ENCODE measurements around the gene MSL1. TPM values are rescaled to one million over a fixed set of nuclear protein-coding genes. Genes with fewer than 3 reads are reported as not detected.

MSL1 gene
- total and polyA plus RNA-seq, 2 of the 13 experiments (the other 11 are each of a cell fraction or from before 2014, with no cell fraction given) = 63.8 to 88.5 TPM

- TF ChIP-seq TEAD2 (CRISPR knock-in tag; IDR thresholded peaks at IDR 0.05) (0 out of 2 replicates have a peak, but pooled peaks have one; percentile 20), NCOR1 (IDR thresholded peaks at IDR 0.05; ENCODE audit: borderline replicate concordance, low read length) (peak; percentile 76; the same call in 1 of the 2 replicates), RARG (CRISPR knock-in tag; IDR thresholded peaks at IDR 0.05; ENCODE audit: low read depth) (peak; percentile 47; the same call in 1 of the 2 replicates), CHD4 (IDR thresholded peaks at IDR 0.05; ENCODE audit: borderline replicate concordance, low read length) (no peak; the same call in 1 of the 2 replicates), NRL (CRISPR knock-in tag; IDR thresholded peaks at IDR 0.05; ENCODE audit: borderline replicate concordance) (no peak), ZMAT3 (CRISPR knock-in tag; conservative IDR thresholded peaks at IDR 0.05) (peak; percentile 55), DRAP1 (CRISPR knock-in tag; IDR thresholded peaks at IDR 0.05) (peak; percentile 46), ZNF180 (CRISPR knock-in tag; IDR thresholded peaks at IDR 0.05; ENCODE audit: borderline replicate concordance, low read depth) (no peak), SIX4 (CRISPR knock-in tag; IDR thresholded peaks at IDR 0.05) (peak; percentile 48; the same call in 1 of the 2 replicates), ZNF563 (CRISPR knock-in tag; IDR thresholded peaks at IDR 0.05) (peak; percentile 90; the same call in 1 of the 2 replicates), ZBTB2 (CRISPR knock-in tag; IDR thresholded peaks at IDR 0.05; ENCODE audit: low read depth) (peak; percentile 73), ZNF580 (CRISPR knock-in tag; IDR thresholded peaks at IDR 0.05; ENCODE audit: borderline replicate concordance, low read depth) (peak; percentile 97), IKZF4 (CRISPR knock-in tag; IDR thresholded peaks at IDR 0.05; ENCODE audit: borderline replicate concordance, low read depth, not compliant biosample characterization) (peak; percentile 37), ZNF629 (CRISPR knock-in tag; conservative IDR thresholded peaks at IDR 0.05) (peak; percentile 59), SCMH1 (CRISPR knock-in tag; IDR thresholded peaks at IDR 0.05; ENCODE audit: borderline replicate concordance) (no peak), ASH2L (IDR thresholded peaks at IDR 0.05; ENCODE audit: insufficient read length, low read depth, low read length) (peak; percentile 83), ZNF124 (CRISPR knock-in tag; IDR thresholded peaks at IDR 0.05) (no peak; the same call in 1 of the 2 replicates), ISX (CRISPR knock-in tag; conservative IDR thresholded peaks at IDR 0.05) (peak; percentile 74; the same call in 1 of the 2 replicates), FOXO1 (CRISPR knock-in tag; IDR thresholded peaks at IDR 0.05) (peak; percentile 77; the same call in 1 of the 2 replicates), ZMYM3 (CRISPR knock-in tag; IDR thresholded peaks at IDR 0.05) (peak; percentile 39; the same call in 1 of the 2 replicates), PITX1 (CRISPR knock-in tag; IDR thresholded peaks at IDR 0.05) (peak; percentile 32; the same call in 1 of the 2 replicates), PREB (CRISPR knock-in tag; IDR thresholded peaks at IDR 0.05) (no peak), AGO2 (optimal IDR thresholded peaks at IDR 0.05; ENCODE audit: low read depth, low read length) (peak; percentile 66), HOMEZ (CRISPR knock-in tag; IDR thresholded peaks at IDR 0.05; ENCODE audit: low read depth) (peak; percentile 93), ZNF549 (CRISPR knock-in tag; IDR thresholded peaks at IDR 0.05) (no peak)
Observed at GRCh38 chr17:40113110-40113906, 8.5 kb upstream of the MSL1 start (continued).
